Suprapubic skin (tissue), 3 donors: ENCODE measurements around the gene FAM32A.

Experiments
- CTCF ChIP-seq, 2 donors: fragments of 200-600 bp in 1 of 2; fragments of 450-650 bp in 1 of 2; sonication (generic) in 1 of 2; IDR thresholded peaks; one replicate each; pipeline ENCODE4 v1.5.1; 2016 to 2019; ENCODE audit warnings: antibody characterized with exemption in 2 of 2, mild to moderate bottlenecking in 1 of 2, moderate library complexity in 1 of 2
- POLR2AphosphoS5 ChIP-seq, 3 donors: sonication (generic); formaldehyde crosslinking; IDR thresholded peaks; one replicate each; pipeline ENCODE4 v1.6.1; 2017; ENCODE audit warnings: antibody characterized with exemption in 3 of 3

DNA sequence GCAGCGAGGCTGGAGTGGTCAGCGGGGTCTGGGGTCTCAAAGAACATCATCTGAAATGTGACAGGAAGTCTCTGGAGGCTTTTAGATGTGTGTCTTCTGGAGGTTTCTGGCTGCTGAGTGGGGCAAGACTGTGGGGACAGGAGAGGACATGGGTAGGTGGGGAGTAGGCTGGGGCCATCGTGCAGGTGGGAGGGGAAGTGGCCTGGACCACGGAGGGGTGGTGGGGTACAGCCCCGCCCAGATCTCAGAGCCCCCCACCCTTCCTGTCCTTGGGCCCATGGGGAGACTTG, 18.7 kb downstream of the FAM32A start:
- no peak for TF ChIP-seq CTCF (IDR thresholded peaks at IDR 0.05)
- no peak for TF ChIP-seq POLR2AphosphoS5 (IDR thresholded peaks at IDR 0.05)
